HepG2 (cell line): ENCODE results near the gene CES3. TPM values are rescaled to one million over a fixed set of nuclear protein-coding genes. Genes with fewer than 3 reads are reported as not detected.

ENCODE experiments used
- CENPX ChIP-seq: sonication (generic); formaldehyde crosslinking; IDR thresholded peaks from 2 replicates; pipeline ENCODE4 v1.9.0; 2021; ENCODE audit warnings: mild to moderate bottlenecking, missing genetic modification reagents, moderate library complexity
- DNMT1 ChIP-seq: sonication (generic); formaldehyde crosslinking; IDR thresholded peaks from 2 replicates; pipeline ENCODE4 v1.5.1; 2020; ENCODE audit warnings: mild to moderate bottlenecking, missing genetic modification reagents
- FOXM1 ChIP-seq: sonication (generic); formaldehyde crosslinking; IDR thresholded peaks from 2 replicates; pipeline ENCODE4 v1.5.0; 2020; ENCODE audit warnings: missing genetic modification reagents
- MBD4 ChIP-seq: IDR thresholded peaks from 2 replicates; pipeline ENCODE4 v1.6.1; 2012; ENCODE audit warnings: low read length, inconsistent platforms, borderline replicate concordance
- NPAS2 ChIP-seq: sonication (generic); formaldehyde crosslinking; IDR thresholded peaks from 2 replicates; pipeline ENCODE4 v1.8.0; 2022; ENCODE audit warnings: mild to moderate bottlenecking, missing genetic modification reagents, borderline replicate concordance
- PTBP1 ChIP-seq: fragments of 200-400 bp; formaldehyde crosslinking; IDR thresholded peaks from 2 replicates; pipeline ENCODE4 v1.6.1; 2018; ENCODE audit warnings: low read length, low read depth; ENCODE audit not compliant: poor library complexity, severe bottlenecking
- SIN3B ChIP-seq: fragments of 150-350 bp; IDR thresholded peaks from 2 replicates; pipeline ENCODE4 v1.6.1; 2014; ENCODE audit warnings: low read length
- SOX13 ChIP-seq, 3 experiments: fragments of 450-650 bp in 1 of 3; sonication (generic) in 1 of 3; formaldehyde crosslinking in 1 of 3; IDR thresholded peaks in 2 of 3; conservative IDR thresholded peaks in 1 of 3; 2 replicates each; pipeline versions ENCODE4 v1.5.0 to v1.6.1; 2016 to 2020; ENCODE audit warnings: antibody characterized with exemption in 1 of 3, mild to moderate bottlenecking in 1 of 3, missing compliant biosample characterization in 1 of 3, missing genetic modification reagents in 1 of 3, moderate library complexity in 1 of 3
- TCF7 ChIP-seq: sonication (generic); IDR thresholded peaks from 2 replicates; pipeline ENCODE4 v1.6.1; 2016; ENCODE audit warnings: antibody characterized with exemption, low read depth
- ZFP62 ChIP-seq: sonication (generic); formaldehyde crosslinking; IDR thresholded peaks from 2 replicates; pipeline ENCODE4 v1.4.0; 2020; ENCODE audit warnings: missing genetic modification reagents
- ZFX ChIP-seq: sonication (generic); formaldehyde crosslinking; IDR thresholded peaks from 2 replicates; pipeline ENCODE4 v1.4.0; 2020; ENCODE audit warnings: mild to moderate bottlenecking, low read depth, missing genetic modification reagents, moderate library complexity
- ZGPAT ChIP-seq: IDR thresholded peaks from 2 replicates; pipeline ENCODE4 v1.6.1; 2016; ENCODE audit warnings: mild to moderate bottlenecking
- ZKSCAN5 ChIP-seq: sonication (generic); formaldehyde crosslinking; IDR thresholded peaks from 2 replicates; pipeline ENCODE4 v1.5.1; 2020; ENCODE audit warnings: mild to moderate bottlenecking, missing genetic modification reagents
- ZNF251 ChIP-seq: sonication (generic); formaldehyde crosslinking; IDR thresholded peaks from 2 replicates; pipeline ENCODE4 v1.9.0; 2021; ENCODE audit warnings: mild to moderate bottlenecking, missing genetic modification reagents
- ZNF431 ChIP-seq: sonication (generic); formaldehyde crosslinking; IDR thresholded peaks from 2 replicates; pipeline ENCODE4 v1.9.0; 2022; ENCODE audit warnings: missing genetic modification reagents, low read depth, mild to moderate bottlenecking, borderline replicate concordance
- ZNF552 ChIP-seq: sonication (generic); formaldehyde crosslinking; IDR thresholded peaks from 2 replicates; pipeline ENCODE4 v1.9.0; 2022; ENCODE audit warnings: missing genetic modification reagents, mild to moderate bottlenecking, borderline replicate concordance
- ZSCAN29 ChIP-seq: sonication (generic); formaldehyde crosslinking; conservative IDR thresholded peaks from 2 replicates; pipeline ENCODE4 v1.4.0; 2020; ENCODE audit warnings: mild to moderate bottlenecking, missing genetic modification reagents
- polyA plus RNA-seq, 8 experiments: library from polyadenylated mRNA; depleted of rRNA in 3 of 8; stranded (reverse) in 7 of 8; unstranded in 1 of 8; fragments of >200 nt; fragmentation: Illumina TruSeq in 4 of 8; extraction: Trizol in 4 of 8; gene quantifications; 2 replicates each; pipeline versions ENCODE4 v1.2.1 to v1.2.3, GENCODE V29; 2011 to 2016; ENCODE audit warnings: low read depth in 4 of 8, missing spikeins in 1 of 8, mixed read lengths in 1 of 8; ENCODE audit not compliant: insufficient read depth in 1 of 8
- total RNA-seq, 5 experiments: library from RNA; depleted of rRNA; stranded (reverse); fragments of >200 nt; fragmentation: Illumina TruSeq; extraction: Trizol; gene quantifications; 2 replicates each; pipeline ENCODE4 v1.2.3, GENCODE V29; 2016; ENCODE audit warnings: low read depth in 1 of 5
- TF ChIP-seq, protein P1 (sequence below): sonication (generic); formaldehyde crosslinking; IDR thresholded peaks from 2 replicates; pipeline ENCODE4 v1.4.0; 2020; ENCODE audit warnings: missing genetic modification reagents
- TF ChIP-seq, protein P2 (sequence below): sonication (generic); formaldehyde crosslinking; IDR thresholded peaks from 2 replicates; pipeline ENCODE4 v1.8.1; 2023; ENCODE audit warnings: mild to moderate bottlenecking, missing genetic modification reagents, borderline replicate concordance
- TF ChIP-seq, protein P3 (sequence below), 2 experiments: sonication (generic) in 1 of 2; formaldehyde crosslinking in 1 of 2; IDR thresholded peaks; 2 replicates each; pipeline versions ENCODE4 v1.6.1 to v1.9.0; 2014 to 2022; ENCODE audit warnings: antibody characterized with exemption in 1 of 2, borderline replicate concordance in 1 of 2, inconsistent platforms in 1 of 2, low read depth in 1 of 2, missing genetic modification reagents in 1 of 2

Gene CES3
- total and polyA plus RNA-seq, 2 of the 13 experiments (the other 11 are each of a cell fraction or from before 2014, with no cell fraction given), result 6.6 to 17.4 TPM

DNA sequence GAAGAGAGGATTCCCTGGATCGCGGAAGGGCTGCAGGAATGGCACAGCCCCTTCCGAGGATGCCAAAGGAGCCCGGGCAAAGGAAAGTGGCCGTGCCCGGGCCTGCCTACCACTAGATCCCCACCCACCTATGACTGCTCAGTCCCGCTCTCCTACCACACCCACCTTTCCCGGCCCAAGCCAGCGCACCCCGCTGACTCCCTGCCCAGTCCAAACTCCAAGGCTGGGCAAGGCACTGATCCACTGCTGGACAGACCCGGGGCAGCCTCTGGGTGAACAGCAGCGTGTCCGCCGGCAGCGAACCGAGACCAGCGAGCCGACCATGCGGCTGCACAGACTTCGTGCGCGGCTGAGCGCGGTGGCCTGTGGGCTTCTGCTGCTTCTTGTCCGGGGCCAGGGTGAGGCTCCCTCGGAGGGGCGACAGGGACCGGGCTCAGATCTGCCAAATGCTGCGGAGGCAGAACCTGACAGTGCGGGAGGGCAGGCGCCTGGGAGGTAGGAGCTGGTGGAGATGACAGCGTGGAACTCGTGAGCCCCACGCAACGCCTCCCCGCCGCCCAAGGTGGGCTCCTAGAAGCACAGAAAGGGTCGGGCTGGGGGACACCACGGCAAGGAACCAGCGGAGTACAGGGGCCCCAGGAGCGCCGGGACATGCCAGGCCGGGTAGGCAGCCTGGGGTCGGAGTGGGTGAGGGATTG, 25.6 kb upstream of the CES3 start, which contains the start of gene CES2 (continued):
- TF ChIP-seq ZFX (CRISPR knock-in tag), result peak; percentile 83; the same call in 1 of the 2 replicates
- no peak for TF ChIP-seq FOXM1 (CRISPR knock-in tag)
- no peak for TF ChIP-seq ZSCAN29
- no peak for TF ChIP-seq CENPX (CRISPR knock-in tag)
- no peak for TF ChIP-seq SOX13 (IDR thresholded peaks at IDR 0.05)
- TF ChIP-seq SOX13 (CRISPR knock-in tag; conservative IDR thresholded peaks at IDR 0.05 in 1 of 2, IDR thresholded peaks at IDR 0.05 in 1 of 2), result peak in 1 of 2 experiments; percentile 49; a peak in 1 of 4 replicates
- TF ChIP-seq ZGPAT, result peak; percentile 83
- TF ChIP-seq DNMT1 (CRISPR knock-in tag), result no peak
- TF ChIP-seq, protein P1, sequence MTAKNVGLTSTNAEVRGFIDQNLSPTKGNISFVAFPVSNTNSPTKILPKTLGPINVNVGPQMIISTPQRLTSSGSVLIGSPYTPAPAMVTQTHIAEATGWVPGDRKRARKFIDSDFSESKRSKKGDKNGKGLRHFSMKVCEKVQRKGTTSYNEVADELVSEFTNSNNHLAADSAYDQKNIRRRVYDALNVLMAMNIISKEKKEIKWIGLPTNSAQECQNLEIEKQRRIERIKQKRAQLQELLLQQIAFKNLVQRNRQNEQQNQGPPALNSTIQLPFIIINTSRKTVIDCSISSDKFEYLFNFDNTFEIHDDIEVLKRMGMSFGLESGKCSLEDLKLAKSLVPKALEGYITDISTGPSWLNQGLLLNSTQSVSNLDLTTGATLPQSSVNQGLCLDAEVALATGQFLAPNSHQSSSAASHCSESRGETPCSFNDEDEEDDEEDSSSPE (CRISPR knock-in tag), result peak; percentile 64
- no peak for TF ChIP-seq TCF7
- no peak for TF ChIP-seq ZNF251 (CRISPR knock-in tag)
- peak; percentile 78 for TF ChIP-seq ZNF552
- TF ChIP-seq NPAS2 (CRISPR knock-in tag), result no peak
- no peak for TF ChIP-seq ZKSCAN5
- no peak for TF ChIP-seq ZFP62
- no peak for TF ChIP-seq PTBP1
- TF ChIP-seq, protein P2, sequence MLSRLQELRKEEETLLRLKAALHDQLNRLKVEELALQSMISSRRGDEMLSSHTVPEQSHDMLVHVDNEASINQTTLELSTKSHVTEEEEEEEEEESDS, result no peak; the same call in 1 of the 2 replicates
- no peak for TF ChIP-seq MBD4
- TF ChIP-seq SIN3B, result no peak
- TF ChIP-seq ZNF431, result peak; percentile 67
- TF ChIP-seq, protein P3, sequence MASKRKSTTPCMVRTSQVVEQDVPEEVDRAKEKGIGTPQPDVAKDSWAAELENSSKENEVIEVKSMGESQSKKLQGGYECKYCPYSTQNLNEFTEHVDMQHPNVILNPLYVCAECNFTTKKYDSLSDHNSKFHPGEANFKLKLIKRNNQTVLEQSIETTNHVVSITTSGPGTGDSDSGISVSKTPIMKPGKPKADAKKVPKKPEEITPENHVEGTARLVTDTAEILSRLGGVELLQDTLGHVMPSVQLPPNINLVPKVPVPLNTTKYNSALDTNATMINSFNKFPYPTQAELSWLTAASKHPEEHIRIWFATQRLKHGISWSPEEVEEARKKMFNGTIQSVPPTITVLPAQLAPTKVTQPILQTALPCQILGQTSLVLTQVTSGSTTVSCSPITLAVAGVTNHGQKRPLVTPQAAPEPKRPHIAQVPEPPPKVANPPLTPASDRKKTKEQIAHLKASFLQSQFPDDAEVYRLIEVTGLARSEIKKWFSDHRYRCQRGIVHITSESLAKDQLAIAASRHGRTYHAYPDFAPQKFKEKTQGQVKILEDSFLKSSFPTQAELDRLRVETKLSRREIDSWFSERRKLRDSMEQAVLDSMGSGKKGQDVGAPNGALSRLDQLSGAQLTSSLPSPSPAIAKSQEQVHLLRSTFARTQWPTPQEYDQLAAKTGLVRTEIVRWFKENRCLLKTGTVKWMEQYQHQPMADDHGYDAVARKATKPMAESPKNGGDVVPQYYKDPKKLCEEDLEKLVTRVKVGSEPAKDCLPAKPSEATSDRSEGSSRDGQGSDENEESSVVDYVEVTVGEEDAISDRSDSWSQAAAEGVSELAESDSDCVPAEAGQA (IDR thresholded peaks at IDR 0.05; ENCODE audit: low read depth), result no peak
- TF ChIP-seq, protein P3 (CRISPR knock-in tag; IDR thresholded peaks at IDR 0.05; ENCODE audit: borderline replicate concordance), result no peak
